WTC11 (cell line): ENCODE results near the gene POU3F2. TPM values are rescaled to one million over a fixed set of nuclear protein-coding genes. Genes with fewer than 3 reads are reported as not detected.

Experiments used
- ATAC-seq: fragments of 200-7000 bp; cut with Tn5 transposase; 2 replicates; pipeline ENCODE4 v1.10.0; 2021; ENCODE audit warnings: mild to moderate bottlenecking, moderate library complexity
- CTCF ChIA-PET: fragments of 300-600 bp; sonication (Branson Sonifier 250); formaldehyde crosslinking; loops from one replicate; lab custom pipeline; 2021; ENCODE audit warnings: antibody characterized with exemption; lab: Charles Lee
- POLR2A ChIA-PET: fragments of 350-600 bp; sonication (Branson Sonifier 250); formaldehyde crosslinking; loops from one replicate; lab custom pipeline; 2021; ENCODE audit warnings: antibody characterized with exemption; lab: Charles Lee
- DNase-seq: peaks from one replicate; pipeline ENCODE4 v3.0.0; 2021; ENCODE audit warnings: low spot score
- H3K27ac Mint-ChIP-seq: 2 replicates; pipeline ENCODE4 v1.8.0; 2021; ENCODE audit warnings: mixed read lengths
- H3K27me3 Mint-ChIP-seq: 2 replicates; pipeline ENCODE4 v1.8.0; 2021; ENCODE audit warnings: low read depth, mild to moderate bottlenecking, moderate library complexity, mixed read lengths
- H3K36me3 Mint-ChIP-seq: 2 replicates; pipeline ENCODE4 v1.8.0; 2021; ENCODE audit warnings: mixed read lengths
- H3K4me1 Mint-ChIP-seq: 2 replicates; pipeline ENCODE4 v1.8.0; 2022; ENCODE audit warnings: mixed read lengths
- H3K4me3 Mint-ChIP-seq: 2 replicates; pipeline ENCODE4 v1.8.0; 2021; ENCODE audit warnings: mild to moderate bottlenecking, moderate library complexity, mixed read lengths
- H3K9me3 Mint-ChIP-seq: 2 replicates; pipeline ENCODE4 v1.8.0; 2021; ENCODE audit warnings: mixed read lengths
- ATF3 ChIP-seq: sonication (generic); formaldehyde crosslinking; conservative IDR thresholded peaks from 2 replicates; pipeline ENCODE4 v1.8.1; 2022; ENCODE audit warnings: mild to moderate bottlenecking, missing genetic modification reagents
- E2F4 ChIP-seq: sonication (generic); formaldehyde crosslinking; IDR thresholded peaks from 2 replicates; pipeline ENCODE4 v1.8.1; 2022; ENCODE audit warnings: low read depth, mild to moderate bottlenecking, moderate library complexity, missing genetic modification reagents, borderline replicate concordance
- ELF4 ChIP-seq: sonication (generic); formaldehyde crosslinking; IDR thresholded peaks from 2 replicates; pipeline ENCODE4 v1.8.1; 2022; ENCODE audit warnings: low read depth, mild to moderate bottlenecking, moderate library complexity, missing genetic modification reagents
- FOXJ3 ChIP-seq: sonication (generic); formaldehyde crosslinking; IDR thresholded peaks from 2 replicates; pipeline ENCODE4 v1.9.0; 2021; ENCODE audit warnings: missing genetic modification reagents, mild to moderate bottlenecking, borderline replicate concordance
- FOXK1 ChIP-seq: sonication (generic); formaldehyde crosslinking; IDR thresholded peaks from 2 replicates; pipeline ENCODE4 v1.8.0; 2022; ENCODE audit warnings: mild to moderate bottlenecking, moderate library complexity, missing genetic modification reagents
- GRHL2 ChIP-seq: fragments of 250-450 bp; sonication (Bioruptor Pico); IDR thresholded peaks from 2 replicates; pipeline ENCODE4 v1.8.0; 2022; ENCODE audit warnings: mild to moderate bottlenecking, moderate library complexity; ENCODE audit not compliant: insufficient replicate concordance, severe bottlenecking
- HMGXB4 ChIP-seq: sonication (generic); formaldehyde crosslinking; IDR thresholded peaks from 2 replicates; pipeline ENCODE4 v1.8.1; 2023; ENCODE audit warnings: mild to moderate bottlenecking, moderate library complexity, missing genetic modification reagents
- JUN ChIP-seq: sonication (generic); formaldehyde crosslinking; IDR thresholded peaks from 2 replicates; pipeline ENCODE4 v1.8.0; 2023; ENCODE audit warnings: mild to moderate bottlenecking, missing genetic modification reagents
- MXD4 ChIP-seq: fragments of 250-450 bp; sonication (Bioruptor Pico); IDR thresholded peaks from 2 replicates; pipeline ENCODE4 v1.8.0; 2021; ENCODE audit warnings: mild to moderate bottlenecking, moderate library complexity, borderline replicate concordance
- MYBL2 ChIP-seq: sonication (generic); formaldehyde crosslinking; IDR thresholded peaks from 2 replicates; pipeline ENCODE4 v1.8.1; 2023; ENCODE audit warnings: mild to moderate bottlenecking, moderate library complexity, missing genetic modification reagents
- NR3C1 ChIP-seq: sonication (generic); formaldehyde crosslinking; conservative IDR thresholded peaks from 2 replicates; pipeline ENCODE4 v1.8.1; 2023; ENCODE audit warnings: low read depth, mild to moderate bottlenecking, missing genetic modification reagents
- OVOL2 ChIP-seq: fragments of 250-450 bp; sonication (Bioruptor Pico); IDR thresholded peaks from 2 replicates; pipeline ENCODE4 v1.9.0; 2021; ENCODE audit warnings: mild to moderate bottlenecking, borderline replicate concordance
- PRRX2 ChIP-seq: fragments of 250-450 bp; sonication (Bioruptor Pico); IDR thresholded peaks from 2 replicates; pipeline ENCODE4 v1.8.0; 2021; ENCODE audit warnings: mild to moderate bottlenecking
- SP1 ChIP-seq: sonication (generic); formaldehyde crosslinking; conservative IDR thresholded peaks from 2 replicates; pipeline ENCODE4 v1.8.1; 2022; ENCODE audit warnings: missing genetic modification reagents
- TEAD4 ChIP-seq: sonication (generic); formaldehyde crosslinking; IDR thresholded peaks from 2 replicates; pipeline ENCODE4 v1.8.0; 2022; ENCODE audit warnings: mild to moderate bottlenecking, missing genetic modification reagents
- ZMAT4 ChIP-seq: fragments of 250-450 bp; sonication (Bioruptor Pico); IDR thresholded peaks from 2 replicates; pipeline ENCODE4 v1.9.0; 2021; ENCODE audit warnings: mild to moderate bottlenecking
- ZNF138 ChIP-seq: sonication (generic); formaldehyde crosslinking; conservative IDR thresholded peaks from 2 replicates; pipeline ENCODE4 v1.8.1; 2022; ENCODE audit warnings: mild to moderate bottlenecking, moderate library complexity, missing genetic modification reagents
- ZNF219 ChIP-seq: sonication (generic); formaldehyde crosslinking; IDR thresholded peaks from 2 replicates; pipeline ENCODE4 v1.8.0; 2023; ENCODE audit warnings: missing genetic modification reagents, mild to moderate bottlenecking, borderline replicate concordance
- ZNF232 ChIP-seq: sonication (generic); formaldehyde crosslinking; IDR thresholded peaks from 2 replicates; pipeline ENCODE4 v1.8.0; 2022; ENCODE audit warnings: mild to moderate bottlenecking, missing genetic modification reagents
- ZNF317 ChIP-seq: sonication (generic); formaldehyde crosslinking; IDR thresholded peaks from 2 replicates; pipeline ENCODE4 v1.8.1; 2023; ENCODE audit warnings: low read depth, mild to moderate bottlenecking, moderate library complexity, missing genetic modification reagents, borderline replicate concordance
- ZNF396 ChIP-seq: fragments of 250-450 bp; sonication (Bioruptor Pico); IDR thresholded peaks from 2 replicates; pipeline ENCODE4 v1.8.0; 2021; ENCODE audit warnings: mild to moderate bottlenecking, moderate library complexity, borderline replicate concordance
- ZNF423 ChIP-seq: fragments of 250-450 bp; sonication (Bioruptor Pico); IDR thresholded peaks from 2 replicates; pipeline ENCODE4 v2.1.2; 2022; ENCODE audit warnings: mild to moderate bottlenecking, moderate library complexity
- ZNF512 ChIP-seq: sonication (generic); formaldehyde crosslinking; IDR thresholded peaks from 2 replicates; pipeline ENCODE4 v1.8.1; 2022; ENCODE audit warnings: missing genetic modification reagents, borderline replicate concordance
- total RNA-seq: library from RNA; stranded (reverse); gene quantifications from 3 replicates; pipeline ENCODE4 v1.2.3, GENCODE V29; 2021
- TF ChIP-seq, protein P1 (sequence below): sonication (generic); formaldehyde crosslinking; IDR thresholded peaks from 2 replicates; pipeline ENCODE4 v1.8.1; 2023; ENCODE audit warnings: mild to moderate bottlenecking, missing genetic modification reagents, moderate library complexity

The POU3F2 gene
- total RNA-seq, 1 experiment from 2014 or later: 0.07 TPM

GRCh38 chr6:98828941-98829411 lies 5.4 kb upstream of the POU3F2 start (continued):
- no peak for TF ChIP-seq HMGXB4 (CRISPR knock-in tag)
- no peak for TF ChIP-seq SP1
- no peak for TF ChIP-seq FOXK1 (CRISPR knock-in tag)
- no peak for TF ChIP-seq TEAD4 (CRISPR knock-in tag)

DNA sequence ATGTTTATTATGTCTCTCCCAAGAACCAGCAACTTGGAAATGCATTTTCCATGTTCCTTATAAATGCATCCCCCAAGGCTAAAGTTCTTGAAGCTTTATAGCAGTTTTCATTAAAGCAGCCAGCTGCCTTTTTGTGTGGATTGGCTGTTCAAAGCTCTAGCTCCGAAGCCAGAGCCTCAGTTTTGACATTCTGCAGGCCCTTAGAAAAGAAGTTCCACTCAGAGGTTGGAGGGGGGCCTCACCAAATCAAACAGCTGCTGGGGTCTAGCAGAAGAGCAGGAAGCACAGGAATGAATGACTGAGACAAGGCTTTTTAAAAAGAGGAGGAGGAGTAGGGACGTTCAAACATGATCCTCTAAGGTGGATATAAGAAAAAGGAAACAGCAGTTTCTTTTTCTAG lies 4.2 kb upstream of the POU3F2 start:
- H3K9me3 Mint-ChIP-seq: no peaks in the 10 kb centered on the region
- ChIA-PET POLR2A (no interaction called here), CTCF (no interaction called here)
- DNase-seq (no peak), ATAC-seq (no peak)
- H3K27ac Mint-ChIP-seq: no peak overlapping the region
- TF ChIP-seq MXD4 (CRISPR knock-in tag) (no peak), PRRX2 (no peak), ZNF232 (CRISPR knock-in tag) (no peak), OVOL2 (no peak), ZNF423 (CRISPR knock-in tag) (no peak), GRHL2 (CRISPR knock-in tag) (no peak), ZNF138 (no peak), MYBL2 (CRISPR knock-in tag) (no peak), E2F4 (CRISPR knock-in tag) (no peak), ATF3 (CRISPR knock-in tag) (no peak), ZNF396 (CRISPR knock-in tag) (no peak), JUN (CRISPR knock-in tag) (no peak), NR3C1 (no peak), ZNF317 (CRISPR knock-in tag) (no peak)
- TF ChIP-seq, protein P1, sequence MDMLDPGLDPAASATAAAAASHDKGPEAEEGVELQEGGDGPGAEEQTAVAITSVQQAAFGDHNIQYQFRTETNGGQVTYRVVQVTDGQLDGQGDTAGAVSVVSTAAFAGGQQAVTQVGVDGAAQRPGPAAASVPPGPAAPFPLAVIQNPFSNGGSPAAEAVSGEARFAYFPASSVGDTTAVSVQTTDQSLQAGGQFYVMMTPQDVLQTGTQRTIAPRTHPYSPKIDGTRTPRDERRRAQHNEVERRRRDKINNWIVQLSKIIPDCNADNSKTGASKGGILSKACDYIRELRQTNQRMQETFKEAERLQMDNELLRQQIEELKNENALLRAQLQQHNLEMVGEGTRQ (CRISPR knock-in tag): no peak
- TF ChIP-seq, all 79 proteins: peak for 0
- peaks cover 97% of the 10 kb centered on the region for H3K27me3 Mint-ChIP-seq
- H3K4me3 Mint-ChIP-seq: no peak overlapping the region
- peaks cover 66% of the 10 kb centered on the region for H3K4me1 Mint-ChIP-seq
- no peaks in the 10 kb centered on the region for H3K36me3 Mint-ChIP-seq

GRCh38 chr6:98831057-98831958 lies 3.1 kb upstream of the POU3F2 start:
- DNase-seq: peak; percentile 56
- ChIA-PET CTCF (interaction anchor here (0.8 to 1.5 kb wide), 4 partner anchors 12 to 1391 kb away, joined by 3 to 6 read pairs (median 5); no protein-coding TSS in a partner anchor), POLR2A (interaction anchor here (0.7 kb wide), 2 partner anchors 173 to 1237 kb away, joined by 3 to 5 read pairs; no protein-coding TSS in a partner anchor)
- no peak; the same call in 1 of the 2 replicates for ATAC-seq
- H3K4me1 Mint-ChIP-seq: peaks cover 60% of the 10 kb centered on the region
- H3K9me3 Mint-ChIP-seq: no peaks in the 10 kb centered on the region
- H3K27ac Mint-ChIP-seq: no peak overlapping the region
- H3K36me3 Mint-ChIP-seq: no peaks in the 10 kb centered on the region
- peaks cover 97% of the 10 kb centered on the region for H3K27me3 Mint-ChIP-seq
- peak overlapping the region; percentile 69 for H3K4me3 Mint-ChIP-seq
- no peak for TF ChIP-seq FOXJ3 (CRISPR knock-in tag)
- TF ChIP-seq ZNF396 (CRISPR knock-in tag): no peak
- no peak for TF ChIP-seq ZNF219 (CRISPR knock-in tag)
- no peak for TF ChIP-seq ZNF512
- TF ChIP-seq, protein P1 (CRISPR knock-in tag): no peak
- TF ChIP-seq ELF4 (CRISPR knock-in tag): no peak
- TF ChIP-seq ZMAT4 (CRISPR knock-in tag): no peak
- TF ChIP-seq E2F4 (CRISPR knock-in tag): no peak
